ENCODE measurements around the gene MRRF.

DNA sequence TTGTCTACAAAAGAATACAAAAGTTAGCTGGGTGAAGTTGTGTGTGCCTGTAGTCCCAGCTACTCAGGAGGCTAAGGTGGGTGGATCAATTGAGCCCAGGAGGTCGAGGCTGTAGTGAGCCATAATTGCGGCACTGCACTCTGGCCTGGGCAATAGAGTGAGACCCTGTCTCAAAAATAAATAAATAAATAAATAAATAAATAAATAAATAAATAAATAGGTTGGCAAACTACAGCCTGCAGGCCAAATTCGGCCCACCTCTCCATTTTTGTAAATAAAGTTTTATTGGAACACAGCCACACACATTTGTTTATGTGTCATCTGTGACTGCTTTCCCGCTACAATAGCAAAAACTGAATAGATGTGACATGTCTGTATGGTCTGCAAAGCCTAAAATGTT is 115.6 kb downstream of the MRRF start:
- TF ChIP-seq ZNF423 (CRISPR knock-in tag; IDR thresholded peaks at IDR 0.05) (no peak), KAT7 (CRISPR knock-in tag; IDR thresholded peaks at IDR 0.05; ENCODE audit: borderline replicate concordance) (no peak), TEAD4 (CRISPR knock-in tag; IDR thresholded peaks at IDR 0.05) (no peak), CREB1 (CRISPR knock-in tag; IDR thresholded peaks at IDR 0.05) (no peak), CREM (CRISPR knock-in tag; IDR thresholded peaks at IDR 0.05) (no peak), GABPB1 (CRISPR knock-in tag; IDR thresholded peaks at IDR 0.05) (no peak), OVOL2 (CRISPR knock-in tag; IDR thresholded peaks at IDR 0.05; ENCODE audit: borderline replicate concordance) (no peak), NR2C2 (CRISPR knock-in tag; IDR thresholded peaks at IDR 0.05) (no peak)
- TF ChIP-seq, protein P1, sequence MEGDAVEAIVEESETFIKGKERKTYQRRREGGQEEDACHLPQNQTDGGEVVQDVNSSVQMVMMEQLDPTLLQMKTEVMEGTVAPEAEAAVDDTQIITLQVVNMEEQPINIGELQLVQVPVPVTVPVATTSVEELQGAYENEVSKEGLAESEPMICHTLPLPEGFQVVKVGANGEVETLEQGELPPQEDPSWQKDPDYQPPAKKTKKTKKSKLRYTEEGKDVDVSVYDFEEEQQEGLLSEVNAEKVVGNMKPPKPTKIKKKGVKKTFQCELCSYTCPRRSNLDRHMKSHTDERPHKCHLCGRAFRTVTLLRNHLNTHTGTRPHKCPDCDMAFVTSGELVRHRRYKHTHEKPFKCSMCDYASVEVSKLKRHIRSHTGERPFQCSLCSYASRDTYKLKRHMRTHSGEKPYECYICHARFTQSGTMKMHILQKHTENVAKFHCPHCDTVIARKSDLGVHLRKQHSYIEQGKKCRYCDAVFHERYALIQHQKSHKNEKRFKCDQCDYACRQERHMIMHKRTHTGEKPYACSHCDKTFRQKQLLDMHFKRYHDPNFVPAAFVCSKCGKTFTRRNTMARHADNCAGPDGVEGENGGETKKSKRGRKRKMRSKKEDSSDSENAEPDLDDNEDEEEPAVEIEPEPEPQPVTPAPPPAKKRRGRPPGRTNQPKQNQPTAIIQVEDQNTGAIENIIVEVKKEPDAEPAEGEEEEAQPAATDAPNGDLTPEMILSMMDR (IDR thresholded peaks at IDR 0.05) = no peak
- TF ChIP-seq, protein P2, sequence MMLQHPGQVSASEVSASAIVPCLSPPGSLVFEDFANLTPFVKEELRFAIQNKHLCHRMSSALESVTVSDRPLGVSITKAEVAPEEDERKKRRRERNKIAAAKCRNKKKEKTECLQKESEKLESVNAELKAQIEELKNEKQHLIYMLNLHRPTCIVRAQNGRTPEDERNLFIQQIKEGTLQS (CRISPR knock-in tag; conservative IDR thresholded peaks at IDR 0.05) = no peak
- TF ChIP-seq, protein P3, sequence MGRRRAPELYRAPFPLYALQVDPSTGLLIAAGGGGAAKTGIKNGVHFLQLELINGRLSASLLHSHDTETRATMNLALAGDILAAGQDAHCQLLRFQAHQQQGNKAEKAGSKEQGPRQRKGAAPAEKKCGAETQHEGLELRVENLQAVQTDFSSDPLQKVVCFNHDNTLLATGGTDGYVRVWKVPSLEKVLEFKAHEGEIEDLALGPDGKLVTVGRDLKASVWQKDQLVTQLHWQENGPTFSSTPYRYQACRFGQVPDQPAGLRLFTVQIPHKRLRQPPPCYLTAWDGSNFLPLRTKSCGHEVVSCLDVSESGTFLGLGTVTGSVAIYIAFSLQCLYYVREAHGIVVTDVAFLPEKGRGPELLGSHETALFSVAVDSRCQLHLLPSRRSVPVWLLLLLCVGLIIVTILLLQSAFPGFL (CRISPR knock-in tag; IDR thresholded peaks at IDR 0.05; ENCODE audit: borderline replicate concordance) = no peak
- TF ChIP-seq, protein P4, sequence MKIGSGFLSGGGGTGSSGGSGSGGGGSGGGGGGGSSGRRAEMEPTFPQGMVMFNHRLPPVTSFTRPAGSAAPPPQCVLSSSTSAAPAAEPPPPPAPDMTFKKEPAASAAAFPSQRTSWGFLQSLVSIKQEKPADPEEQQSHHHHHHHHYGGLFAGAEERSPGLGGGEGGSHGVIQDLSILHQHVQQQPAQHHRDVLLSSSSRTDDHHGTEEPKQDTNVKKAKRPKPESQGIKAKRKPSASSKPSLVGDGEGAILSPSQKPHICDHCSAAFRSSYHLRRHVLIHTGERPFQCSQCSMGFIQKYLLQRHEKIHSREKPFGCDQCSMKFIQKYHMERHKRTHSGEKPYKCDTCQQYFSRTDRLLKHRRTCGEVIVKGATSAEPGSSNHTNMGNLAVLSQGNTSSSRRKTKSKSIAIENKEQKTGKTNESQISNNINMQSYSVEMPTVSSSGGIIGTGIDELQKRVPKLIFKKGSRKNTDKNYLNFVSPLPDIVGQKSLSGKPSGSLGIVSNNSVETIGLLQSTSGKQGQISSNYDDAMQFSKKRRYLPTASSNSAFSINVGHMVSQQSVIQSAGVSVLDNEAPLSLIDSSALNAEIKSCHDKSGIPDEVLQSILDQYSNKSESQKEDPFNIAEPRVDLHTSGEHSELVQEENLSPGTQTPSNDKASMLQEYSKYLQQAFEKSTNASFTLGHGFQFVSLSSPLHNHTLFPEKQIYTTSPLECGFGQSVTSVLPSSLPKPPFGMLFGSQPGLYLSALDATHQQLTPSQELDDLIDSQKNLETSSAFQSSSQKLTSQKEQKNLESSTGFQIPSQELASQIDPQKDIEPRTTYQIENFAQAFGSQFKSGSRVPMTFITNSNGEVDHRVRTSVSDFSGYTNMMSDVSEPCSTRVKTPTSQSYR (CRISPR knock-in tag; IDR thresholded peaks at IDR 0.05) = no peak
